ENCODE data around the gene NLRP11.

NLRP11 gene

DNA sequence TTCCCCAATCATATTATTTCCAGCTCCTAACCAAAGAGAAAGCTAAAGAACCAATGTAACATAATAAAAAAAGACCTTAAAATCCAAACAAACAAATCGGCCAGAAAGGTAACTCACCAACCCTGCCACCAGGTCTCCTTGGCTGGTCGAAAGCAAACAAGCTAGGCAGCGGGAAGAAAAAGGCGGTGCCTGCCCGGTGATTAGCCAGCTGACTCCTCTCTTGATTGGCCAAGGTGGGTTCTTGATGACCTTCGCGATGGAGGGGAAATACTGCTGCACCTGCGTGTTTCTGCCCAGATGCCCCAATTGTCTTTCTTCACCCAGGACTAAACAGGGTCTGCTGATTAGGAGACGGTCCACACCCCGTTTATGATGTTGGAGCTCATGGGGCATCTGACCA, at the start of gene NLRP11:
Gene NLRP11 (minus strand): TSS at position 154 of the 400 bp plus-strand sequence. CDS start 13,825 bp downstream, outside the sequence.
- DNase-seq (ENCODE audit: low read depth in 2 of 2), result no peak

GRCh38 chr19:55877211-55877610, 45.4 kb upstream of the NLRP11 start:
- no peak for DNase-seq (ENCODE audit: low read depth in 2 of 2)

DNA sequence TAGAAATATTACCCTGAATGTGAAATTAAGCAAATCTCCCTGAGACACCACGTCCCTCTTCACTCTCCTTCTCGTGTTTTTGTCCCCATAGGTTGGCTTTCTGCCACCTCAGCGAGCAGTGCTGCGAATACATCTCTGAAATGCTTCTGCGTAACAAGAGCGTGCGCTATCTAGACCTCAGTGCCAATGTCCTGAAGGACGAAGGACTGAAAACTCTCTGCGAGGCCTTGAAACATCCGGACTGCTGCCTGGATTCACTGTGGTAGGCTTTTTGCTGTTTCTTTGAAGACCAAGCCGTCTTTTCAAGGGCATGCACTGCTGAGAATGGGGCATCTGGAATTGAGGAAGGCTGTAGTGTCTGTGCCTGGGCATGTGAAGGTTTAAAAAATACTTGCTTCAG, 38.9 kb upstream of the NLRP11 start:
- no peak for DNase-seq (ENCODE audit: low read depth in 2 of 2)

- DNase-seq (ENCODE audit: low read depth in 2 of 2), result no peak
Measured at GRCh38 chr19:55867101-55867500, 35.3 kb upstream of the NLRP11 start.

DNA sequence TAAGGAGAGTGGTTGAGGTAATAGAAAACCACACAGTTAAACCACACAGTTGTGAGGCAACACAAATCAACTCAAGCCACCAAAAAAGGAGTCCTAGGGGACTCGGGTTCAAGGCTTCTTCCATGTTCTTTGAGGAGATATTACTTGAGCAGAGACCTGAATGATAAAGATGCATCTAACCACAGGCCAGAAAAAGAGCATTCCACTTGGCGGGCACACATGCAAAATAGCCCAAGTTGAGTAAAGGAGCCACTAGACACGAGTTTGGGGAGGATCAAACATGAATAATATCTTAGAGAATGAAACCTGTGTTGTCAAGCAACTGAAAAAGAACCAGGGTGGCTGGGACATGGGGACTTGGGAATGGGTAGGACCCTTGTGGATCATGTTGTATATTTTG, 34.7 kb upstream of the NLRP11 start:
- DNase-seq (ENCODE audit: low read depth in 2 of 2), result no peak

GRCh38 chr19:55858969-55859368, 27.2 kb upstream of the NLRP11 start:
- DNase-seq (ENCODE audit: low read depth in 2 of 2), result no peak

DNA sequence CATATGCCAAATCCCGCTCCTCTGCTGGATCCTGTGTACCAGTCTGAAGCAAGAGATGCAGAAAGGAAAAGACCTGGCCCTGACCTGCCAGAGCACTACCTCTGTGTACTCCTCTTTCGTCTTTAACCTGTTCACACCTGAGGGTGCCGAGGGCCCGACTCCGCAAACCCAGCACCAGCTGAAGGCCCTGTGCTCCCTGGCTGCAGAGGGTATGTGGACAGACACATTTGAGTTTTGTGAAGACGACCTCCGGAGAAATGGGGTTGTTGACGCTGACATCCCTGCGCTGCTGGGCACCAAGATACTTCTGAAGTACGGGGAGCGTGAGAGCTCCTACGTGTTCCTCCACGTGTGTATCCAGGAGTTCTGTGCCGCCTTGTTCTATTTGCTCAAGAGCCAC, 26.6 kb upstream of the NLRP11 start:
- DNase-seq (ENCODE audit: low read depth in 2 of 2), result no peak

DNA sequence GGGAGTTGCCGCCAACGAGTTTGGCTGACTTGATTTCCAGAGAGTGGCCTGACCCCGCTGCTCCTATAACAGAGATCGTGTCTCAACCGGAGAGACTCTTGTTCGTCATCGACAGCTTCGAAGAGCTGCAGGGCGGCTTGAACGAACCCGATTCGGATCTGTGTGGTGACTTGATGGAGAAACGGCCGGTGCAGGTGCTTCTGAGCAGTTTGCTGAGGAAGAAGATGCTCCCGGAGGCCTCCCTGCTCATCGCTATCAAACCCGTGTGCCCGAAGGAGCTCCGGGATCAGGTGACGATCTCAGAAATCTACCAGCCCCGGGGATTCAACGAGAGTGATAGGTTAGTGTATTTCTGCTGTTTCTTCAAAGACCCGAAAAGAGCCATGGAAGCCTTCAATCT, 26.2 kb upstream of the NLRP11 start:
- DNase-seq (ENCODE audit: low read depth in 2 of 2), result no peak

GRCh38 chr19:55857149-55857548, 25.4 kb upstream of the NLRP11 start:
- DNase-seq (ENCODE audit: low read depth in 2 of 2), result no peak

DNA sequence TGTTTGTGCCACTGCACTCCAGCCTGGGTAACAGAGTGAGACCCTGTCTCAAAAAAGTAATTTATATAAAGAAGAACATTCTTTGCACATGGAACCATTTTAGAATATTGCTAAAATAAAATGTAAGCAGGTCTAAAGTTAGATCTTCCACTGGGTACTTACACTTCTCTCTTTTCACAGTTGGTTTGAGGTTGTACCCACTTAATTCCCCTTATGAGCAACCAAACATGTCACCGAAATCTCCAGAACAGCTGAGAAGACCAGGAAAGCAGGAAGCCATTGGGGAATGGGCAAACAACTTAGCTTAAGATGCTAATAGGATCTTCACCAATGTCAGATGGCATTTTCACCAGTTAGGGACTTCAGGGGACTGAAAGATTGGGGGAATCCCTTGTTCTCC, 23.4 kb upstream of the NLRP11 start:
- DNase-seq (ENCODE audit: low read depth in 2 of 2), result no peak

GRCh38 chr19:55838906-55839305, 7.1 kb upstream of the NLRP11 start:
- DNase-seq (ENCODE audit: low read depth in 2 of 2), result no peak

DNA sequence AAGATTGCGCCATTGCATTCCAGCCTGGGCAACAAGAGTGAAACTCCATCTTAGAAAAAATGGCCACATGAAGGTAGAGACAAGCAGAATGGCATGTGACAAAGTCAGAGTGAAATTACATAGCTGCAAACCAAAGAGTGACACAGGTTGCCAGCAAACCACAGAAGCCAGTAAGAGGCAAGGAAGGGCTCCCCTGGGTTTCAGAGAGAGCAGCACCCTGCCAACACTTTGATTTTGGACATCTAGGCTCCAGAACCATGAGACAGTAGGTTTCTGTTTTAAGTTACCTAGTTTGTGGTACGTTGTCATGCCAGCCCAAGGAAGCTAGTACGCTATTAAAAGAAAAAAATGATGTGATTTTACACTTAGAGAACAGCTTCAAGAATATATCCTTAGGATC, 6.5 kb upstream of the NLRP11 start:
- DNase-seq (ENCODE audit: low read depth in 2 of 2), result no peak

- DNase-seq (ENCODE audit: low read depth in 2 of 2), result no peak
Measured at GRCh38 chr19:55836340-55836739, 4.5 kb upstream of the NLRP11 start, which contains the start of gene NLRP4. NLRP4 (plus strand) TSS chr19:55836540; CDS start chr19:55852081, 15,541 bp downstream.

DNA sequence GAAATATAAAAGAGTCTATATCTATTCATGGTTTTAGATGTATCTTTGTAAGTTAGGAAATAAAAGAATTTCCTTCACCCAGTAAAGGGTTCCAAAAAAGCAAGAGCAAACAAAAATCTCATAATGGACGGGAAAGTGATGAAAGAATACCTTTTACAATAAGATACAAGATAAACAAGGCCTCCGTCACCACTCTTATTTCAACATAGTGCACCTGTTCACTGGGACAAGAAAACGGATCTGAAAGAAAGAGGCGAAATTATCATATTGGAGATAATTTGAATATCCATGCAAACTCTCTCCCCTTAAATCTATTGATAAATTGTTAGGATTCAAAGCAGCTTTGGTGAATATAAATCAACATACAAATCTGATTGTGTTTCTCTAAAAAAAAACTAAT, 877 bp upstream of the NLRP11 start:
- no peak for DNase-seq (ENCODE audit: low read depth in 2 of 2)

- DNase-seq (ENCODE audit: low read depth in 2 of 2), result no peak
Measured at GRCh38 chr19:55830656-55831055, 1.1 kb downstream of the NLRP11 start.

- DNase-seq (ENCODE audit: low read depth in 2 of 2), result no peak
Measured at GRCh38 chr19:55820037-55820436, 11.8 kb downstream of the NLRP11 start.

GRCh38 chr19:55813906-55814305, 17.9 kb downstream of the NLRP11 start:
- no peak for DNase-seq (ENCODE audit: low read depth in 2 of 2)

DNA sequence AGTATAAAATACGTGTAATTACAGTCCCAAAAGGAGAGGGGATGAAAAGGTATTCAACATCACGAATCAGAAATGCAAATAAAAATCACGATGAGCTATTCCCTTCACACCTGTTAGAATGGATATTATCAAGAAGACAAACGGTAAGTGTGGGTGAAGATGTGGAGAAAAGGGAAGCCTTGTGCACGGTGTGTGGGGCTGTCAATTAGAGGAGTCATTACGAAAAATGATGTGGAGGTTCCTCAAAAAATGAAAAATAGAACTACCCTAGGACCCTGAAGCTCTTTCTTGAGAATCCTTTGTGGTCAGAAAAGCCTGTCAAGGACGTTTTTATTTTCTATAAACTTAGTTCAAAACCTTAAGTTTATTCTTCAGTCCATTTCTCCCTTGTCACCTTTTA, 19.4 kb downstream of the NLRP11 start:
- no peak for DNase-seq (ENCODE audit: low read depth in 2 of 2)

GRCh38 chr19:55811340-55811739, 20.5 kb downstream of the NLRP11 start:
- DNase-seq (ENCODE audit: low read depth in 2 of 2), result no peak

GRCh38 chr19:55809381-55810058, 22.3 kb downstream of the NLRP11 start:
- peak in 1 of 2 donors; percentile 2 for DNase-seq (ENCODE audit: low read depth in 2 of 2)

DNA sequence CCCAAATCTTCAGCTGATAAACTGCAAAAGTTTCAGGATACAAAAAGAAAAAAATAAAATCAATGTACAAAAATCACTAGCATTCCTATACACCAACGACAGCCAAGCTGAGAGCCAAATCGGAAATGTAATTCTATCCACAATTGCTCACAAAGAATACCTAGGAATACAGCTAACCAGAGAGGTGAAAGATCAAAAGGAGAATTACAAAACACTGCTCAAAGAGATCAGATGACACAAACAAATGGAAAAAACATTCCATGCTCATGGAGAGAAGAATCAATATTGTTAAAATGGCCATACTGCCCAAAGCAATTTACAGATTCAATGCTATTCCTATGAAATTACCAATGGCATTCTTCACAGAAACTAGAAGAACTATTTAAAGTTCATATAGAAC, 29.5 kb downstream of the NLRP11 start:
- no peak for DNase-seq (ENCODE audit: low read depth in 2 of 2)

DNA sequence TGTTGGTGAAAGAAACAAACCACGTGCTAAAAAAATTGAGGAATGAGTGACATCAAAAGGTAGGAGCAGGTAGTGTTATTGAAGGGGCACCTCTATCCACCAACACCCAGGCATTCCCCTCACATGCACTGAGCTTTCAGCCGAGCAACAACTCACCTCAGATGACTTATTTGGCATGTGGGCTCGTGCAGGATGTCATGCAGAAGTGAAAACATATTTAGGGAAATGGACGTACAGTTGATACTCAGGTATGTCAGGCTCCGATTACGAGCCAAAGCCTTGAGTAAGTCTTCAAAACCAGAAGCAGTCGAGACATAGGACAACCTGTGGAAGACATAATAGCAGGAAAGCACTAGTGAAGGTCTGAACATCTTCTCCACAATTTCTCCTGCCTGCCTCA, 30.4 kb downstream of the NLRP11 start:
- no peak for DNase-seq (ENCODE audit: low read depth in 2 of 2)

- no peak for DNase-seq (ENCODE audit: low read depth in 2 of 2)
Measured at GRCh38 chr19:55795021-55795420, 36.8 kb downstream of the NLRP11 start.

DNA sequence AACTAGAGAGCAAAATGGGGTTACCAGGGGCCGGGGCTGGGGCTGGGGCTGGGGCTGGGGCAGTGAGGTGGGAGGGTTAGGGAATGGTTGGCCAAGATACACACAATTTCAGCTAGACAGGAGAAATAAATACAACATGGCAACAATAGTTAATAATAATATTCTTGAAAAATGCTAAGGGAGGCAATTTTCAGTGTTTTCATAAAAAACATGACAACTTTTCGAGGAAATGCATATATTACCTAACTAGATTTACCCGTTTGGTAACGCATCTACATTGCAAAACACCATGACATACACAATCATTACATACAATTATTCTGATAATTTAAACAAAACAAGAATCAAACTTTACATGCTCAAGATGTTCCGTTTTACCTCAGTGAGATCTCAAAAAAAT, 50.7 kb downstream of the NLRP11 start:
- no peak for DNase-seq (ENCODE audit: low read depth in 2 of 2)
